ENCODE data around the gene PDSS2. TPM values are rescaled to one million over a fixed set of nuclear protein-coding genes. Genes with fewer than 3 reads are reported as not detected.

PDSS2 gene
- total and polyA plus RNA-seq, 2 of the 8 experiments (the other 6 are each of a cell fraction or from before 2014, with no cell fraction given): 10.7 to 16.1 TPM

GRCh38 chr6:107319906-107320530 is 139.3 kb downstream of the PDSS2 start:
- H3K9me3 ChIP-seq (ENCODE audit: insufficient read depth in 2 of 2, low read depth in 1 of 2, low read length in 1 of 2): no peaks in the 10 kb centered on the region
- no peaks in the 10 kb centered on the region for H3K79me2 ChIP-seq (ENCODE audit: control insufficient read depth in 1 of 2, insufficient read depth in 2 of 2, low read length in 2 of 2)
- H3K23ac ChIP-seq (ENCODE audit: insufficient read length): no peak overlapping the region
- H3K4ac ChIP-seq (replicated peaks; ENCODE audit: insufficient read length, low read depth, low read length): no peak overlapping the region
- H4K8ac ChIP-seq (ENCODE audit: extremely low read depth, insufficient read depth, low read length): no peak overlapping the region
- H2BK120ac ChIP-seq (replicated peaks; ENCODE audit: low read depth, low read length): no peak overlapping the region
- no peak overlapping the region for H2BK15ac ChIP-seq (ENCODE audit: low read length)
- H3K79me1 ChIP-seq (ENCODE audit: low read depth, low read length): no peaks in the 10 kb centered on the region
- FAIRE-seq (no peak), DNase-seq (ENCODE audit: low read depth in 1 of 2, low spot score in 2 of 2) (no peak)
- no peak overlapping the region for H2BK5ac ChIP-seq (ENCODE audit: low read depth, low read length)
- H4K5ac ChIP-seq (ENCODE audit: insufficient read length, low read depth, low read length): no peak overlapping the region
- no peak overlapping the region for H3K14ac ChIP-seq (ENCODE audit: insufficient read length)
- no peak overlapping the region for H3K4me3 ChIP-seq (ENCODE audit: extremely low read depth in 1 of 4, insufficient read depth in 2 of 4, low read depth in 3 of 4, low read length in 4 of 4)
- H3K4me1 ChIP-seq (replicated peaks in 1 of 4; ENCODE audit: control insufficient read depth in 3 of 4, insufficient read depth in 4 of 4, low read length in 3 of 4): no peaks in the 10 kb centered on the region
- 94% methylated on average over 5 of the region's 5 CpGs; no CpG with 5 or more reads in 1 of the 2 experiments for WGBS, 2 experiments (ENCODE audit: extremely low coverage in 1 of 2, insufficient coverage in 1 of 2, insufficient read length in 1 of 2, insufficient replicate concordance in 2 of 2, low coverage in 1 of 2, low lambda C conversion rate in 2 of 2, missing lambda C conversion rate in 1 of 2)
- no peaks in the 10 kb centered on the region for H3K36me3 ChIP-seq (ENCODE audit: control insufficient read depth in 2 of 4, insufficient read depth in 4 of 4, low read length in 3 of 4)
- no peak overlapping the region for H3K27ac ChIP-seq (ENCODE audit: low read depth, low read length)
- no peaks in the 10 kb centered on the region for H3K23me2 ChIP-seq (ENCODE audit: low read depth, low read length)
- no peak for TF ChIP-seq RAD21 (IDR thresholded peaks at IDR 0.05 in 1 of 2, conservative IDR thresholded peaks at IDR 0.05 in 1 of 2; ENCODE audit: low read depth in 2 of 2, low read length in 2 of 2)
- no peak for TF ChIP-seq CHD2 (IDR thresholded peaks at IDR 0.05; ENCODE audit: low read length)
- TF ChIP-seq NANOG (IDR thresholded peaks at IDR 0.05; ENCODE audit: insufficient read depth, low read depth, low read length, poor library complexity, severe bottlenecking): no peak
- TF ChIP-seq EP300 (IDR thresholded peaks at IDR 0.05; ENCODE audit: borderline replicate concordance in 1 of 2, low read depth in 2 of 2, low read length in 2 of 2): no peak
- no peak for TF ChIP-seq TCF12 (IDR thresholded peaks at IDR 0.05; ENCODE audit: low read depth, low read length)
- TF ChIP-seq POU5F1 (IDR thresholded peaks at IDR 0.05; ENCODE audit: low read depth, low read length): no peak
- no peak for TF ChIP-seq KDM5A (IDR thresholded peaks at IDR 0.05; ENCODE audit: low read length)
- TF ChIP-seq BRCA1 (IDR thresholded peaks at IDR 0.05; ENCODE audit: low read depth, low read length): no peak
- TF ChIP-seq E2F6 (IDR thresholded peaks at IDR 0.05): no peak
- no peak for TF ChIP-seq GABPA (IDR thresholded peaks at IDR 0.05; ENCODE audit: borderline replicate concordance, insufficient read depth, low read length)
- no peak for TF ChIP-seq SIN3A (conservative IDR thresholded peaks at IDR 0.05 in 1 of 2, IDR thresholded peaks at IDR 0.05 in 1 of 2; ENCODE audit: low read depth in 1 of 2, low read length in 2 of 2)
- TF ChIP-seq GTF2F1 (IDR thresholded peaks at IDR 0.05; ENCODE audit: borderline replicate concordance, low read depth, low read length): no peak
- H2BK12ac ChIP-seq (ENCODE audit: low read depth, low read length): no peak overlapping the region
- H2AK5ac ChIP-seq (ENCODE audit: low read depth, low read length): no peak overlapping the region
- H3K56ac ChIP-seq (replicated peaks; ENCODE audit: insufficient read length, low read depth, low read length): no peak overlapping the region
- no peak overlapping the region for H2BK20ac ChIP-seq (ENCODE audit: low read length)
- no peak overlapping the region for H2AFZ ChIP-seq (ENCODE audit: low read length)
- ChIA-PET POLR2A (ENCODE audit: partially characterized antibody) (no interaction called here), CTCF (ENCODE audit: partially characterized antibody) (interaction anchor here (0.8 to 4.2 kb wide), 7 partner anchors 15 to 141 kb away, joined by 3 to 18 read pairs (median 4); partner anchors contain the start of gene PDSS2)
- H3K4me2 ChIP-seq (ENCODE audit: insufficient read depth in 1 of 2, low read depth in 2 of 2, low read length in 2 of 2): no peak overlapping the region
- no peaks in the 10 kb centered on the region for H4K20me1 ChIP-seq (replicated peaks in 1 of 2; ENCODE audit: control insufficient read depth in 1 of 2, insufficient read depth in 2 of 2, low read length in 2 of 2)
- no peak overlapping the region for H3K18ac ChIP-seq (ENCODE audit: extremely low read depth, low read length)
- no peak overlapping the region for H4K91ac ChIP-seq (replicated peaks; ENCODE audit: insufficient read length, low read length)
- no peak overlapping the region for H3K9ac ChIP-seq (replicated peaks in 1 of 4; ENCODE audit: extremely low read depth in 1 of 4, low read depth in 3 of 4, low read length in 3 of 4)
- H3K27me3 ChIP-seq (replicated peaks in 1 of 4; ENCODE audit: control insufficient read depth in 3 of 4, extremely low read depth in 1 of 4, insufficient read depth in 3 of 4, low read length in 3 of 4): no peaks in the 10 kb centered on the region
